H9 (cell line): ENCODE data around the gene ANXA3. TPM values are rescaled to one million over a fixed set of nuclear protein-coding genes. Genes with fewer than 3 reads are reported as not detected.

ENCODE experiments used
- DNase-seq: peaks from one replicate; pipeline ENCODE4 v3.0.0-alpha.2; 2017
- H2AFZ ChIP-seq: one replicate; pipeline ENCODE4 v1.6.1; 2013; ENCODE audit warnings: mild to moderate bottlenecking, low read length, control low read depth, moderate library complexity
- H2AK5ac ChIP-seq: 2 replicates; pipeline ENCODE4 v1.6.1; 2013; ENCODE audit warnings: low read length, control low read depth, mixed read lengths; ENCODE audit not compliant: insufficient read length
- H2BK120ac ChIP-seq: one replicate; pipeline ENCODE4 v1.6.1; 2013; ENCODE audit warnings: low read depth, mild to moderate bottlenecking, low read length, control low read depth, inconsistent platforms; ENCODE audit not compliant: poor library complexity, severe bottlenecking
- H2BK12ac ChIP-seq: 2 replicates; pipeline ENCODE4 v1.6.1; 2013; ENCODE audit warnings: low read length, control low read depth, mixed read lengths, low read depth; ENCODE audit not compliant: insufficient read length
- H2BK15ac ChIP-seq: 2 replicates; pipeline ENCODE4 v1.6.1; 2013; ENCODE audit warnings: low read depth, low read length, control low read depth
- H2BK20ac ChIP-seq: one replicate; pipeline ENCODE4 v1.6.1; 2013; ENCODE audit warnings: low read depth, mild to moderate bottlenecking, low read length, control low read depth, inconsistent platforms; ENCODE audit not compliant: poor library complexity, severe bottlenecking
- H2BK5ac ChIP-seq: 2 replicates; pipeline ENCODE4 v1.6.1; 2013; ENCODE audit warnings: low read length, control low read depth, mixed read lengths; ENCODE audit not compliant: insufficient read length
- H3K14ac ChIP-seq: 2 replicates; pipeline ENCODE4 v1.6.1; 2013; ENCODE audit warnings: low read length, control low read depth; ENCODE audit not compliant: insufficient read depth
- H3K18ac ChIP-seq: 2 replicates; pipeline ENCODE4 v1.6.1; 2013; ENCODE audit warnings: low read depth, mild to moderate bottlenecking, mixed read lengths, low read length, control low read depth; ENCODE audit not compliant: insufficient read length
- H3K23ac ChIP-seq: 2 replicates; pipeline ENCODE4 v1.6.1; 2013; ENCODE audit warnings: low read length, control low read depth, mixed read lengths, low read depth; ENCODE audit not compliant: insufficient read length
- H3K23me2 ChIP-seq: 2 replicates; pipeline ENCODE4 v1.6.1; 2013; ENCODE audit warnings: low read depth, mild to moderate bottlenecking, mixed read lengths, low read length, control low read depth; ENCODE audit not compliant: insufficient read length, poor library complexity, severe bottlenecking
- H3K27ac ChIP-seq: 2 replicates; pipeline ENCODE4 v1.5.1; 2013; ENCODE audit warnings: low read length, control low read depth, mixed read lengths, low read depth; ENCODE audit not compliant: insufficient read length
- H3K27me3 ChIP-seq: 2 replicates; pipeline ENCODE4 v1.6.1; 2013; ENCODE audit warnings: low read length, control low read depth, inconsistent platforms; ENCODE audit not compliant: insufficient read depth
- H3K4ac ChIP-seq: 2 replicates; pipeline ENCODE4 v1.6.1; 2013; ENCODE audit warnings: low read depth, mild to moderate bottlenecking, control low read depth, inconsistent platforms, low read length, moderate library complexity
- H3K4me1 ChIP-seq: 2 replicates; pipeline ENCODE4 v1.6.1; 2013; ENCODE audit warnings: low read length, control low read depth, inconsistent platforms; ENCODE audit not compliant: insufficient read depth
- H3K4me2 ChIP-seq: 2 replicates; pipeline ENCODE4 v1.6.1; 2013; ENCODE audit warnings: low read length, control low read depth, mixed read lengths; ENCODE audit not compliant: insufficient read length, insufficient read depth
- H3K56ac ChIP-seq: 2 replicates; pipeline ENCODE4 v1.6.1; 2013; ENCODE audit warnings: low read depth, mild to moderate bottlenecking, mixed read lengths, low read length, control low read depth; ENCODE audit not compliant: insufficient read length
- H3K79me1 ChIP-seq: 2 replicates; pipeline ENCODE4 v1.6.1; 2013; ENCODE audit warnings: low read depth, mild to moderate bottlenecking, moderate library complexity, low read length, control low read depth, inconsistent platforms; ENCODE audit not compliant: insufficient read depth, poor library complexity, severe bottlenecking
- H3K79me2 ChIP-seq: 2 replicates; pipeline ENCODE4 v1.6.1; 2013; ENCODE audit warnings: low read length, control low read depth, inconsistent platforms; ENCODE audit not compliant: insufficient read depth
- H3K9ac ChIP-seq: 2 replicates; pipeline ENCODE4 v1.6.1; 2013; ENCODE audit warnings: low read length, control low read depth, mixed read lengths; ENCODE audit not compliant: insufficient read length; ENCODE audit errors: extremely low read depth
- H3K9me3 ChIP-seq: one replicate; pipeline ENCODE4 v1.6.1; 2013; ENCODE audit warnings: low read depth, low read length, inconsistent platforms; ENCODE audit not compliant: control insufficient read depth
- H3T11ph ChIP-seq: one replicate; pipeline ENCODE4 v1.6.1; 2013; ENCODE audit warnings: mild to moderate bottlenecking, low read length, control low read depth, inconsistent platforms
- H4K20me1 ChIP-seq: one replicate; pipeline ENCODE4 v1.6.1; 2013; ENCODE audit not compliant: control insufficient read depth, insufficient read length, insufficient read depth
- H4K5ac ChIP-seq: 2 replicates; pipeline ENCODE4 v1.6.1; 2013; ENCODE audit warnings: low read depth, mild to moderate bottlenecking, mixed read lengths, low read length, control low read depth; ENCODE audit not compliant: insufficient read length
- H4K8ac ChIP-seq: replicated peaks from 2 replicates; pipeline ENCODE4 v1.6.1; 2013; ENCODE audit warnings: low read length, control low read depth, mixed read lengths, low read depth; ENCODE audit not compliant: insufficient read length
- H4K91ac ChIP-seq: 2 replicates; pipeline ENCODE4 v1.6.1; 2013; ENCODE audit warnings: low read depth, mild to moderate bottlenecking, moderate library complexity, mixed read lengths, low read length, control low read depth; ENCODE audit not compliant: insufficient read length
- H3K27ac Mint-ChIP-seq, 3 experiments: 2 replicates in 2 of 3; 3 replicates in 1 of 3; pipeline ENCODE4 v1.8.0; 2020 to 2021; ENCODE audit warnings: mixed read lengths in 3 of 3, mild to moderate bottlenecking in 1 of 3, moderate library complexity in 1 of 3
- H3K27me3 Mint-ChIP-seq: 2 replicates; pipeline ENCODE4 v1.8.0; 2021; ENCODE audit warnings: low read depth, mild to moderate bottlenecking, moderate library complexity, mixed read lengths
- H3K36me3 Mint-ChIP-seq, 3 experiments: 2 replicates in 2 of 3; 3 replicates in 1 of 3; pipeline ENCODE4 v1.8.0; 2020 to 2021; ENCODE audit warnings: low read depth in 3 of 3, mixed read lengths in 3 of 3; ENCODE audit not compliant: insufficient read depth in 1 of 3
- H3K4me1 Mint-ChIP-seq, 2 experiments: 2 replicates each; pipeline ENCODE4 v1.8.0; 2020; ENCODE audit warnings: mixed read lengths in 2 of 2
- H3K4me3 Mint-ChIP-seq, 2 experiments: 2 replicates in 1 of 2; 3 replicates in 1 of 2; pipeline ENCODE4 v1.8.0; 2020 to 2021; ENCODE audit warnings: mild to moderate bottlenecking in 2 of 2, mixed read lengths in 2 of 2, moderate library complexity in 1 of 2
- H3K9me3 Mint-ChIP-seq, 2 experiments: 2 replicates in 1 of 2; 3 replicates in 1 of 2; pipeline ENCODE4 v1.8.0; 2020; ENCODE audit warnings: mild to moderate bottlenecking in 2 of 2, mixed read lengths in 2 of 2, moderate library complexity in 1 of 2
- WGBS: extraction: QIAGEN DNeasy Blood & Tissue Kit; methylation state at CpG from one replicate; pipeline ENCODE4 v1.1.7; 2013; ENCODE audit warnings: missing lambda C conversion rate, low lambda C conversion rate, mixed read lengths; ENCODE audit not compliant: insufficient read length; ENCODE audit errors: extremely low coverage; 5-methylcytosine and 5-hydroxymethylcytosine counted together
- total RNA-seq: library from RNA; stranded (reverse); gene quantifications from 2 replicates; pipeline ENCODE4 v1.2.1, GENCODE V29; 2021
- TF ChIP-seq, protein P1 (sequence below): fragments of 200-600 bp; sonication (generic); conservative IDR thresholded peaks from 3 replicates; pipeline ENCODE4 v1.8.0; 2021; ENCODE audit warnings: antibody characterized with exemption, mild to moderate bottlenecking

ANXA3 gene
- total RNA-seq, 1 experiment from 2014 or later, result 20.6 TPM

DNA sequence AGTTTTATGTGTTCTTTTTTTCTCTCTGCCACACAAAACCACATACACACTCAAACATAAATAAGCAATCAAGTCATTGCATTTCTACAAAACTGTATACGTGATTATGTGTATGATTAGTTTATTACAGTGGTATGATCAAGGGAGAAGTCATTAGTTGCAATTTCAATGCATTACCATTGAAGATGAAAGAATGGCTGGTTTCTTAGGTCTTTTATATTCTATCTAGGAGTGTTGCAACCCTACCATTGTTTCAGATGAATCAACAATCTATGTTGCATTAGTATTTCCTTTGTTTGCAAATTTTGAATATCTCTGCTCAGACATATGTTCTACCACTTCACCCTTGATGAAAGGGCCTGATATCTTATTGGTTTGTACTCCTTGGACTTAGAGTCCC is 6.8 kb downstream of the ANXA3 start:
- H3K27me3 Mint-ChIP-seq, result peaks cover 2% of the 10 kb centered on the region; the same call in 1 of the 2 replicates

More for the DNA sequence above, 6.8 kb downstream of the ANXA3 start:
- no peak overlapping the region for H3K4me2 ChIP-seq
- Mint-ChIP-seq H3K4me1 (peaks cover 28 to 44% of the 10 kb centered on the region in 2 experiments), H3K36me3 (peaks cover 0 to 17% (median 15%) of the 10 kb centered on the region in 3 experiments; a peak in 5 of 7 replicates), H3K27ac (peak overlapping the region in 1 of 3 experiments; percentile 38; a peak in 1 of 7 replicates), H3K9me3 (no peaks in the 10 kb centered on the region), H3K4me3 (no peak overlapping the region)
- H4K91ac ChIP-seq, result no peak overlapping the region
- no peak overlapping the region for H3K14ac ChIP-seq
- H3K9me3 ChIP-seq, result no peaks in the 10 kb centered on the region
- DNase-seq, result no peak
- H4K20me1 ChIP-seq, result no peaks in the 10 kb centered on the region
- H2BK15ac ChIP-seq, result no peak overlapping the region
- no peak overlapping the region for H3K4ac ChIP-seq
- peaks cover 14% of the 10 kb centered on the region; the same call in 1 of the 2 replicates for H3K4me1 ChIP-seq
- H4K5ac ChIP-seq, result no peak overlapping the region
- H3K23me2 ChIP-seq, result no peaks in the 10 kb centered on the region
- no peak overlapping the region for H2BK120ac ChIP-seq
- H2BK20ac ChIP-seq, result no peak overlapping the region
- no peaks in the 10 kb centered on the region for H3K27me3 ChIP-seq
- H2BK12ac ChIP-seq, result no peak overlapping the region
- H3K56ac ChIP-seq, result no peak overlapping the region
- no peak overlapping the region for H2AFZ ChIP-seq
- H4K8ac ChIP-seq, result no peak overlapping the region
- no peak overlapping the region for H3T11ph ChIP-seq
- no peak overlapping the region for H2BK5ac ChIP-seq
- TF ChIP-seq, protein P1, sequence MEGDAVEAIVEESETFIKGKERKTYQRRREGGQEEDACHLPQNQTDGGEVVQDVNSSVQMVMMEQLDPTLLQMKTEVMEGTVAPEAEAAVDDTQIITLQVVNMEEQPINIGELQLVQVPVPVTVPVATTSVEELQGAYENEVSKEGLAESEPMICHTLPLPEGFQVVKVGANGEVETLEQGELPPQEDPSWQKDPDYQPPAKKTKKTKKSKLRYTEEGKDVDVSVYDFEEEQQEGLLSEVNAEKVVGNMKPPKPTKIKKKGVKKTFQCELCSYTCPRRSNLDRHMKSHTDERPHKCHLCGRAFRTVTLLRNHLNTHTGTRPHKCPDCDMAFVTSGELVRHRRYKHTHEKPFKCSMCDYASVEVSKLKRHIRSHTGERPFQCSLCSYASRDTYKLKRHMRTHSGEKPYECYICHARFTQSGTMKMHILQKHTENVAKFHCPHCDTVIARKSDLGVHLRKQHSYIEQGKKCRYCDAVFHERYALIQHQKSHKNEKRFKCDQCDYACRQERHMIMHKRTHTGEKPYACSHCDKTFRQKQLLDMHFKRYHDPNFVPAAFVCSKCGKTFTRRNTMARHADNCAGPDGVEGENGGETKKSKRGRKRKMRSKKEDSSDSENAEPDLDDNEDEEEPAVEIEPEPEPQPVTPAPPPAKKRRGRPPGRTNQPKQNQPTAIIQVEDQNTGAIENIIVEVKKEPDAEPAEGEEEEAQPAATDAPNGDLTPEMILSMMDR, result no peak
- no peak overlapping the region for H2AK5ac ChIP-seq
- no peaks in the 10 kb centered on the region for H3K79me2 ChIP-seq
- no peak overlapping the region for H3K23ac ChIP-seq
- no peak overlapping the region for H3K27ac ChIP-seq
- H3K9ac ChIP-seq, result no peak overlapping the region
- H3K18ac ChIP-seq, result no peak overlapping the region
- H3K79me1 ChIP-seq, result no peaks in the 10 kb centered on the region
- WGBS, result no CpG with 5 or more reads among the region's 1 CpG
